ENCODE measurements around the gene SNX15.
A peak's percentile ranks its signal among the peaks of the same experiment; 100 is the strongest.
"Not testable (repeated sequence)": the region's sequence is repeated elsewhere in the genome, so short reads cannot be mapped to it uniquely, and the experiment has no call there.

The SNX15 gene

GRCh38 chr11:65027213-65028067 is at the start of gene SNX15:
TSS of gene SNX15 (plus strand) at chr11:65027439. CDS start at chr11:65027538, 99 bp downstream.
- DNase-seq (ENCODE audit: low read depth), result peak; percentile 98

GRCh38 chr11:64983339-64983738 is 43.9 kb upstream of the SNX15 start:
- not testable (repeated sequence) for DNase-seq (ENCODE audit: low read depth)

- no peak for DNase-seq (ENCODE audit: low read depth)
Measured at GRCh38 chr11:64987998-64988854, 39.0 kb upstream of the SNX15 start.

GRCh38 chr11:64989416-64989815 is 37.8 kb upstream of the SNX15 start:
- DNase-seq (ENCODE audit: low read depth), result no peak

GRCh38 chr11:64990222-64990923 is 36.9 kb upstream of the SNX15 start:
- no peak for DNase-seq (ENCODE audit: low read depth)

GRCh38 chr11:64994318-64994717 is 32.9 kb upstream of the SNX15 start:
- DNase-seq (ENCODE audit: low read depth), result no peak

- no peak for DNase-seq (ENCODE audit: low read depth)
Measured at GRCh38 chr11:64996327-64996709, 30.9 kb upstream of the SNX15 start.

GRCh38 chr11:64996710-64997380 is 30.4 kb upstream of the SNX15 start, which contains the start of gene BATF2:
TSS of gene BATF2 (minus strand) at chr11:64996971. CDS start at chr11:64996914, 57 bp downstream.
- DNase-seq (ENCODE audit: low read depth), result peak; percentile 40

- no peak for DNase-seq (ENCODE audit: low read depth)
Measured at GRCh38 chr11:64998141-64998540, 29.1 kb upstream of the SNX15 start.

GRCh38 chr11:64998690-64999431 is 28.4 kb upstream of the SNX15 start:
- no peak for DNase-seq (ENCODE audit: low read depth)

- DNase-seq (ENCODE audit: low read depth), result no peak
Measured at GRCh38 chr11:64999478-64999877, 27.8 kb upstream of the SNX15 start.

- DNase-seq (ENCODE audit: low read depth), result no peak
Measured at GRCh38 chr11:65002706-65003105, 24.5 kb upstream of the SNX15 start.

GRCh38 chr11:65003282-65003681 is 24.0 kb upstream of the SNX15 start:
- DNase-seq (ENCODE audit: low read depth), result no peak

- DNase-seq (ENCODE audit: low read depth), result not testable (repeated sequence)
Measured at GRCh38 chr11:65003968-65004367, 23.3 kb upstream of the SNX15 start.

- DNase-seq (ENCODE audit: low read depth), result no peak
Measured at GRCh38 chr11:65008016-65008415, 19.2 kb upstream of the SNX15 start.

GRCh38 chr11:65008873-65009272 is 18.4 kb upstream of the SNX15 start:
- DNase-seq (ENCODE audit: low read depth), result no peak

GRCh38 chr11:65013130-65013887 is 13.9 kb upstream of the SNX15 start:
- DNase-seq (ENCODE audit: low read depth), result peak; percentile 79

GRCh38 chr11:65013888-65014725 is 13.1 kb upstream of the SNX15 start, which contains the start of gene ARL2:
TSS of gene ARL2 (plus strand) at chr11:65014160. CDS start at chr11:65014208, 48 bp downstream.
- peak; percentile 91 for DNase-seq (ENCODE audit: low read depth)

GRCh38 chr11:65014726-65015227 is 12.5 kb upstream of the SNX15 start:
- DNase-seq (ENCODE audit: low read depth), result no peak
